HCT116 (cell line): Measurements from ENCODE around the gene TJP2. TPM values are rescaled to one million over a fixed set of nuclear protein-coding genes. Genes with fewer than 3 reads are reported as not detected.

ENCODE experiments used
- ATF3 ChIP-seq: IDR thresholded peaks from 2 replicates; pipeline ENCODE4 v1.6.1; 2012
- CBX3 ChIP-seq: IDR thresholded peaks from 2 replicates; pipeline ENCODE4 v1.6.1; 2012; ENCODE audit warnings: low read depth
- CTCF ChIP-seq, 3 experiments: fragments of 200-600 bp in 1 of 3; sonication (generic) in 1 of 3; IDR thresholded peaks in 2 of 3; conservative IDR thresholded peaks in 1 of 3; 2 replicates each; pipeline ENCODE4 v1.5.1; 2012 to 2017; ENCODE audit warnings: low read depth in 2 of 3, low read length in 2 of 3, antibody characterized with exemption in 1 of 3, borderline replicate concordance in 1 of 3, control low read depth in 1 of 3, mild to moderate bottlenecking in 1 of 3, mixed read lengths in 1 of 3, mixed run types in 1 of 3, moderate library complexity in 1 of 3; ENCODE audit not compliant: insufficient read depth in 1 of 3
- EGR1 ChIP-seq: IDR thresholded peaks from 2 replicates; pipeline ENCODE4 v1.6.1; 2012; ENCODE audit warnings: low read depth
- MAX ChIP-seq: IDR thresholded peaks from 2 replicates; pipeline ENCODE4 v1.6.1; 2012
- REST ChIP-seq: IDR thresholded peaks from 2 replicates; pipeline ENCODE4 v1.6.1; 2012; ENCODE audit warnings: low read depth
- SRF ChIP-seq: IDR thresholded peaks from 2 replicates; pipeline ENCODE4 v1.6.1; 2012; ENCODE audit warnings: low read depth
- TCF7L2 ChIP-seq: IDR thresholded peaks from 2 replicates; pipeline ENCODE4 v1.7.0; 2011; ENCODE audit warnings: borderline replicate concordance, inconsistent platforms; ENCODE audit not compliant: insufficient read depth, insufficient read length; ENCODE audit errors: extremely low read depth
- ZFX ChIP-seq: fragments of 450-650 bp; IDR thresholded peaks from 2 replicates; pipeline ENCODE4 v1.6.1; 2017
- total RNA-seq: library from RNA; stranded (reverse); gene quantifications from one replicate; pipeline ENCODE4 v1.2.1, GENCODE V29; 2021; ENCODE audit not compliant: unreplicated experiment

The TJP2 gene
- total RNA-seq, 1 experiment from 2014 or later: 39.7 TPM

GRCh38 chr9:69147041-69147834 lies 26.8 kb upstream of the TJP2 start (continued):
- TF ChIP-seq REST (no peak), TCF7L2 (no peak), ZFX (no peak), SRF (no peak), CTCF (IDR thresholded peaks at IDR 0.05 in 2 of 3, conservative IDR thresholded peaks at IDR 0.05 in 1 of 3; ENCODE audit: borderline replicate concordance in 1 of 3, insufficient read depth in 1 of 3, low read depth in 2 of 3, low read length in 2 of 3) (no peak), CBX3 (no peak), ATF3 (no peak), MAX (no peak), EGR1 (no peak)
- TF ChIP-seq, all 23 proteins: peak for 0
